Stimulated activated naive CD8-positive, alpha-beta T cell treated with anti-CD3 and anti-CD28 coated beads, Interleukin-15, amount 100 ng/mL, for 72 hours (primary cell): ENCODE data around the gene PRSS2.
A peak's percentile ranks its signal among the peaks of the same experiment; 100 is the strongest.

ENCODE experiments used
- ATAC-seq: fragments of 150-1000 bp; cut with Tn5 transposase; 2 replicates; pipeline ENCODE4 v1.10.0; 2021; ENCODE audit warnings: mild to moderate bottlenecking, moderate library complexity
- DNase-seq, 2 donors: peaks; one replicate each; pipeline ENCODE4 v3.0.0; 2021 to 2022
- H3K27ac Mint-ChIP-seq, 2 donors: one replicate each; pipeline ENCODE4 v1.8.0; 2022; ENCODE audit warnings: mild to moderate bottlenecking in 2 of 2, mixed read lengths in 2 of 2, moderate library complexity in 2 of 2
- H3K27me3 Mint-ChIP-seq: one replicate; pipeline ENCODE4 v1.8.0; 2022; ENCODE audit warnings: mixed read lengths
- H3K4me1 Mint-ChIP-seq: one replicate; pipeline ENCODE4 v1.8.0; 2022; ENCODE audit warnings: mild to moderate bottlenecking, mixed read lengths
- H3K4me3 Mint-ChIP-seq, 2 donors: one replicate each; pipeline ENCODE4 v1.8.0; 2022; ENCODE audit warnings: mild to moderate bottlenecking in 2 of 2, mixed read lengths in 2 of 2, moderate library complexity in 1 of 2
- H3K9me3 Mint-ChIP-seq, 2 donors: one replicate each; pipeline ENCODE4 v1.8.0; 2022; ENCODE audit warnings: mixed read lengths in 2 of 2

The PRSS2 gene

GRCh38 chr7:142812437-142813215 is 41.9 kb downstream of the PRSS2 start:
- DNase-seq (no peak), ATAC-seq (no peak)
- Mint-ChIP-seq H3K4me1 (peaks cover 66% of the 10 kb centered on the region), H3K9me3 (no peaks in the 10 kb centered on the region), H3K4me3 (peak overlapping the region; percentile 49 to 84), H3K27me3 (no peaks in the 10 kb centered on the region), H3K27ac (peak overlapping the region; percentile 3 to 87)

- DNase-seq (no peak), ATAC-seq (no peak)
- Mint-ChIP-seq H3K27me3 (no peaks in the 10 kb centered on the region), H3K27ac (peak overlapping the region; percentile 53 to 87), H3K4me1 (peaks cover 60% of the 10 kb centered on the region), H3K4me3 (peak overlapping the region; percentile 49 to 84), H3K9me3 (no peaks in the 10 kb centered on the region)
Observed at GRCh38 chr7:142813226-142813625, 42.5 kb downstream of the PRSS2 start.

GRCh38 chr7:142813699-142814098 is 42.9 kb downstream of the PRSS2 start:
- no peaks in the 10 kb centered on the region for H3K9me3 Mint-ChIP-seq
- H3K27ac Mint-ChIP-seq: peak overlapping the region in 1 of 2 donors; percentile 53
- H3K27me3 Mint-ChIP-seq: no peaks in the 10 kb centered on the region
- ATAC-seq: no peak
- peaks cover 59% of the 10 kb centered on the region for H3K4me1 Mint-ChIP-seq
- H3K4me3 Mint-ChIP-seq: no peak overlapping the region
- DNase-seq: no peak

GRCh38 chr7:142814451-142814850 is 43.7 kb downstream of the PRSS2 start:
- DNase-seq (no peak), ATAC-seq (no peak)
- H3K27ac Mint-ChIP-seq: no peak overlapping the region
- peaks cover 6% of the 10 kb centered on the region for H3K27me3 Mint-ChIP-seq
- H3K4me3 Mint-ChIP-seq: no peak overlapping the region
- peaks cover 60% of the 10 kb centered on the region for H3K4me1 Mint-ChIP-seq
- H3K9me3 Mint-ChIP-seq: no peaks in the 10 kb centered on the region

GRCh38 chr7:142815134-142815533 is 44.4 kb downstream of the PRSS2 start:
- no peak overlapping the region for H3K4me3 Mint-ChIP-seq
- H3K9me3 Mint-ChIP-seq: no peaks in the 10 kb centered on the region
- peaks cover 10% of the 10 kb centered on the region for H3K27me3 Mint-ChIP-seq
- H3K4me1 Mint-ChIP-seq: peaks cover 55% of the 10 kb centered on the region
- DNase-seq (no peak), ATAC-seq (no peak)
- no peak overlapping the region for H3K27ac Mint-ChIP-seq

- Mint-ChIP-seq H3K4me1 (peaks cover 31% of the 10 kb centered on the region), H3K27ac (no peak overlapping the region), H3K27me3 (peaks cover 10% of the 10 kb centered on the region), H3K4me3 (no peak overlapping the region), H3K9me3 (peaks cover 6 to 13% of the 10 kb centered on the region in 2 donors)
- no peak for ATAC-seq
- no peak for DNase-seq
Observed at GRCh38 chr7:142817506-142817905, 46.7 kb downstream of the PRSS2 start.

- no peak for DNase-seq
- Mint-ChIP-seq H3K4me1 (peaks cover 13% of the 10 kb centered on the region), H3K27ac (no peak overlapping the region), H3K4me3 (no peak overlapping the region), H3K27me3 (peaks cover 10% of the 10 kb centered on the region), H3K9me3 (peaks cover 9 to 13% of the 10 kb centered on the region in 2 donors)
- no peak for ATAC-seq
Observed at GRCh38 chr7:142819530-142819929, 48.8 kb downstream of the PRSS2 start.

- H3K4me1 Mint-ChIP-seq: peaks cover 13% of the 10 kb centered on the region
Observed at GRCh38 chr7:142822714-142823113, 51.9 kb downstream of the PRSS2 start.

More at GRCh38 chr7:142822714-142823113, 51.9 kb downstream of the PRSS2 start:
- H3K9me3 Mint-ChIP-seq: peaks cover 9 to 19% of the 10 kb centered on the region in 2 donors
- no peak overlapping the region for H3K4me3 Mint-ChIP-seq
- ATAC-seq (no peak), DNase-seq (no peak)
- no peak overlapping the region for H3K27ac Mint-ChIP-seq
- peaks cover 10% of the 10 kb centered on the region for H3K27me3 Mint-ChIP-seq
